ENCODE results near the gene SCOC.

DNA sequence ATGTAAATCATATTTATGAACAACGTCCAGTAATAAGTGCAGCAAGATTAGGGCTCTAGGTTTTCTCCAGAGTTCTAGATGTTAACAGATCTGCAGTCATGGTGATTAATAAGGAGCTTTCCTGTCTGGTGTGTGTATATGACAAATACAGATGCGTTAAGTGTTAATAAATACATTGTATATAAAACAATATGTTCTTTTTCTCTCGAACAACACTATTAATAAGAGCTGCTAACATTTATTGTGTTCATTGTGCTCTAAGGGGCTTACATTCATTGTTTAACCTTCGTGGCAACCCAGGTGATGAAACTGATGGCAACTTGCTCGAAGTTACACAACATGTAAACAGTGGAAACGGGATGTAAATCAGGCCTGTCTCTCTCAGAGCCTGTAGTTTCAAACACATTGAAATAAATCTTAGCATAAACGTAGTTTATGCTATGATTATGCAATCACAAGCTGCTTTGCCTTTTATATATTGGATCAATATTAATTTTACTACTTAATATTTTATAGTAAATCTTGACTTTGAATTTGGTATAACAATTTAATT is 54.5 kb downstream of the SCOC start:
- TF ChIP-seq CTCF (conservative IDR thresholded peaks at IDR 0.05; ENCODE audit: low read depth, low read length) (no peak), POLR2A (IDR thresholded peaks at IDR 0.05; ENCODE audit: low read depth, low read length) (no peak), BHLHE40 (IDR thresholded peaks at IDR 0.05; ENCODE audit: low read depth, low read length) (no peak), RCOR1 (IDR thresholded peaks at IDR 0.05; ENCODE audit: insufficient replicate concordance, low read length) (no peak), MAZ (IDR thresholded peaks at IDR 0.05; ENCODE audit: borderline replicate concordance, low read depth, low read length) (no peak), MAFK (IDR thresholded peaks at IDR 0.05; ENCODE audit: low read depth, low read length) (no peak), RAD21 (IDR thresholded peaks at IDR 0.05; ENCODE audit: low read length) (no peak), USF2 (IDR thresholded peaks at IDR 0.05; ENCODE audit: low read depth, low read length) (no peak), CHD1 (IDR thresholded peaks at IDR 0.05; ENCODE audit: low read depth, low read length) (no peak), RFX5 (IDR thresholded peaks at IDR 0.05; ENCODE audit: low read depth, low read length) (no peak), NFE2L2 (IDR thresholded peaks at IDR 0.05; ENCODE audit: low read depth, low read length) (no peak), ELK1 (IDR thresholded peaks at IDR 0.05; ENCODE audit: borderline replicate concordance, low read depth, low read length) (no peak), CEBPB (IDR thresholded peaks at IDR 0.05; ENCODE audit: low read depth, low read length) (peak; percentile 74), MXI1 (IDR thresholded peaks at IDR 0.05; ENCODE audit: borderline replicate concordance, low read depth, low read length) (no peak)
